Measurements from ENCODE around the gene SAMD15.

Gene SAMD15

DNA sequence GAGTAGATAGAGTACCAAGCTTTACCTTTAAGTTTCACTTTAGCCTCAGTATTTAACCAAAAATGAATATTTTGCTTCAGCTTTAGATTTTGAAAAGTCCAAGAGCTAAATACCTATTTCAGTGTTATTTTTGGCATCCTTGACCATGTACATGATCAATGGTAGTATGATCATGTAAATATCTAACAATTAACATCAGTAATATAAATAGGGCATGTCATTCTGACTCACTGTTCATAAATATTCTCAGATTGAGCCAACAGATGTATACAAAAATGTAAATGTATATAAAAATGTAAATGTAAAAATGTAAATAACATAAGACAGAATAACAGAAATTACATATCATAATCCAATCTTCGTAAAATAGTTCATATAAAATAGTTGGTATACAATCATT lies 61.4 kb downstream of the SAMD15 start:
- Histone ChIP-seq H3K27me3 (replicated peaks; ENCODE audit: insufficient read depth, low read length) (no peaks in the 10 kb centered on the region), H2AFZ (ENCODE audit: low read length) (no peak overlapping the region), H3K4me3 (ENCODE audit: low read length) (no peak overlapping the region), H3K27ac (ENCODE audit: low read length) (no peak overlapping the region), H3K4me1 (ENCODE audit: low read length) (no peaks in the 10 kb centered on the region), H3K4me2 (ENCODE audit: low read depth, low read length) (no peak overlapping the region), H3K9ac (ENCODE audit: low read length) (no peak overlapping the region), H3K9me3 (replicated peaks; ENCODE audit: insufficient read depth, low read length) (no peaks in the 10 kb centered on the region), H4K20me1 (ENCODE audit: insufficient read depth, low read length) (no peaks in the 10 kb centered on the region), H3K9me2 (replicated peaks; ENCODE audit: insufficient read depth, low read length) (no peaks in the 10 kb centered on the region), H3K79me2 (ENCODE audit: low read length) (no peaks in the 10 kb centered on the region), H3K36me3 (replicated peaks; ENCODE audit: insufficient read depth, low read length) (no peaks in the 10 kb centered on the region), H3F3A (ENCODE audit: insufficient read depth, low read length) (no peaks in the 10 kb centered on the region)
- DNase-seq = no peak
- TF ChIP-seq, protein P1, sequence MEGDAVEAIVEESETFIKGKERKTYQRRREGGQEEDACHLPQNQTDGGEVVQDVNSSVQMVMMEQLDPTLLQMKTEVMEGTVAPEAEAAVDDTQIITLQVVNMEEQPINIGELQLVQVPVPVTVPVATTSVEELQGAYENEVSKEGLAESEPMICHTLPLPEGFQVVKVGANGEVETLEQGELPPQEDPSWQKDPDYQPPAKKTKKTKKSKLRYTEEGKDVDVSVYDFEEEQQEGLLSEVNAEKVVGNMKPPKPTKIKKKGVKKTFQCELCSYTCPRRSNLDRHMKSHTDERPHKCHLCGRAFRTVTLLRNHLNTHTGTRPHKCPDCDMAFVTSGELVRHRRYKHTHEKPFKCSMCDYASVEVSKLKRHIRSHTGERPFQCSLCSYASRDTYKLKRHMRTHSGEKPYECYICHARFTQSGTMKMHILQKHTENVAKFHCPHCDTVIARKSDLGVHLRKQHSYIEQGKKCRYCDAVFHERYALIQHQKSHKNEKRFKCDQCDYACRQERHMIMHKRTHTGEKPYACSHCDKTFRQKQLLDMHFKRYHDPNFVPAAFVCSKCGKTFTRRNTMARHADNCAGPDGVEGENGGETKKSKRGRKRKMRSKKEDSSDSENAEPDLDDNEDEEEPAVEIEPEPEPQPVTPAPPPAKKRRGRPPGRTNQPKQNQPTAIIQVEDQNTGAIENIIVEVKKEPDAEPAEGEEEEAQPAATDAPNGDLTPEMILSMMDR (IDR thresholded peaks at IDR 0.05; ENCODE audit: low read length) = no peak
- TF ChIP-seq EZH2 (optimal IDR thresholded peaks at IDR 0.05; ENCODE audit: low read depth, low read length) (no peak), EZH2phosphoT487 (IDR thresholded peaks at IDR 0.05; ENCODE audit: low read length) (no peak)

- no peaks in the 10 kb centered on the region for H3K27me3 ChIP-seq (replicated peaks; ENCODE audit: insufficient read depth, low read length)
- DNase-seq = no peak
- no peak overlapping the region for H3K4me3 ChIP-seq (ENCODE audit: low read length)
- TF ChIP-seq EZH2 (optimal IDR thresholded peaks at IDR 0.05; ENCODE audit: low read depth, low read length) = no peak
- no peak for TF ChIP-seq EZH2phosphoT487 (IDR thresholded peaks at IDR 0.05; ENCODE audit: low read length)
- TF ChIP-seq, protein P1 (IDR thresholded peaks at IDR 0.05; ENCODE audit: low read length) = no peak
- no peaks in the 10 kb centered on the region for H3K9me3 ChIP-seq (replicated peaks; ENCODE audit: insufficient read depth, low read length)
- no peak overlapping the region for H2AFZ ChIP-seq (ENCODE audit: low read length)
- H3K4me1 ChIP-seq (ENCODE audit: low read length) = no peaks in the 10 kb centered on the region
- no peaks in the 10 kb centered on the region for H3F3A ChIP-seq (ENCODE audit: insufficient read depth, low read length)
- no peak overlapping the region for H3K4me2 ChIP-seq (ENCODE audit: low read depth, low read length)
- H3K9me2 ChIP-seq (replicated peaks; ENCODE audit: insufficient read depth, low read length) = no peaks in the 10 kb centered on the region
- no peak overlapping the region for H3K27ac ChIP-seq (ENCODE audit: low read length)
- H3K9ac ChIP-seq (ENCODE audit: low read length) = no peak overlapping the region
- H3K36me3 ChIP-seq (replicated peaks; ENCODE audit: insufficient read depth, low read length) = no peaks in the 10 kb centered on the region
- no peaks in the 10 kb centered on the region for H4K20me1 ChIP-seq (ENCODE audit: insufficient read depth, low read length)
- no peaks in the 10 kb centered on the region for H3K79me2 ChIP-seq (ENCODE audit: low read length)
These were observed 62.7 kb downstream of the SAMD15 start for GRCh38 chr14:77439861-77440260.

All from MM.1S (cell line).